Embryonic facial prominence (tissue), 1 donor: ENCODE measurements around the gene NOL12.
"Not testable (repeated sequence)": the region's sequence is repeated elsewhere in the genome, so short reads cannot be mapped to it uniquely, and the experiment has no call there.

Experiments used
- DNase-seq: peaks from one replicate; pipeline ENCODE4 v3.0.0-alpha.2; 2016; ENCODE audit errors: extremely low spot score

Gene NOL12, protein sequence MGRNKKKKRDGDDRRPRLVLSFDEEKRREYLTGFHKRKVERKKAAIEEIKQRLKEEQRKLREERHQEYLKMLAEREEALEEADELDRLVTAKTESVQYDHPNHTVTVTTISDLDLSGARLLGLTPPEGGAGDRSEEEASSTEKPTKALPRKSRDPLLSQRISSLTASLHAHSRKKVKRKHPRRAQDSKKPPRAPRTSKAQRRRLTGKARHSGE

DNA sequence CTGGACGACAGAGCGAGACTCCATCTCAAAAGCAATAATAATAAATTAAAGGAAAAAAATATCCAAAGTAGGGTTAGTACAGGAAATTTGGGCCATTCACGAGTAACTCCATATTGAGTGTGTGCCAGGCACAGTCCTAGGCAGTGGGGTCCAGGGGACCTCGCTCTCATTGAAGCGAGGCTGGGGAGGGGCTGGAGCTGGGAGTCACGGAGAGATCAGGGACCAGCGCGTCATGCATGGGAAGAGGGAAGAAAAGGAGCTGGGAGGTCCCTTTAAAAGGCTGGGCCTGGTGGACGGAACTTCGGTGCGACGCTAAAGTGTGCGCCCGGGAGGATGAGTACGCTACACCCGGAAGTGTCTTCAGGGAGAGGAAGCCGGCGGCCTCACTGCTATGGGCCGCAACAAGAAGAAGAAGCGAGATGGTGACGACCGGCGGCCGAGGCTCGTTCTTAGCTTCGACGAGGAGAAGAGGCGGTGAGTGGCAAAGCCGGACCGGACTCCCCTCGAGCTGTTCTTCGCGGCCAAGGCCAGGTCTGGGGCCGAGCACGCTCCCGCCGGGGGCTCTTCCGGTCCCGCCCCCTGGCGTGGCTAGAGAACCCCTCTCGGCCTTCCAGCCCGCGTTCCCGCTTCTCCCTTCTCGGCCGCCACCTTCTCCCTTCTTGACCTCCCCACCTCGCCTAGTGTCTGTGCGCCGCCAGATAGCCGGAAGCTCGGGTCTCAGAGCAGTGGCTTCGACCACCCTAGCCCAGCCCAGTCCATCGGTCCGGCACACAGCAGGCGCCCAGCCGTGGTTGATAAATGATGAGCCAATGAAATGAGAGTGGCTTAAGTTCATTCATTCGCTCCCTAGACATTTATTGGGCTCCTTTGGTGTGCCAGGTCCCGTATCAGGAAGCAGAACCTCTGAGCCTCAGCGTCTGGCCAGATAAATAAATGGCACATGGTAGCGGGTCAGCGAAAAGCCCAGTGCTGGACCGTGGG, at the start of gene NOL12:
TSS of gene NOL12 (plus strand) at position 342 of the 981 bp plus-strand sequence. CDS start at position 392, 50 bp downstream.
- DNase-seq = peak; percentile 84

DNA sequence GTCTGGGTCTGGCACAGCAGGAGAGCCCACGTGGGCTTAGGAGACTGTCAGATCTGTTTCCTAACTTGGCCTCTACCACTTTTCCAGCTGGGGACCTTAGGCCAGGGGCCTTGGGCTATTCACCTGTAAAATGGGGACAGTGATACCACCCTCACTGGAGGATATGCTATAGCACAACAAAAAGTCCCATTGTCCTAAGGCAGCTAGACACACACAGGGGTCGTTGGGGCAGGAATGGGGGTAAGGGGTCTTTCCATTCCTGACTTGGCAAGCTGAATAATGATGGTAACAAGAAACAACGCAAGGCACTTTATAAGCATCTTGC, 49.2 kb upstream of the NOL12 start:
- no peak for DNase-seq

DNA sequence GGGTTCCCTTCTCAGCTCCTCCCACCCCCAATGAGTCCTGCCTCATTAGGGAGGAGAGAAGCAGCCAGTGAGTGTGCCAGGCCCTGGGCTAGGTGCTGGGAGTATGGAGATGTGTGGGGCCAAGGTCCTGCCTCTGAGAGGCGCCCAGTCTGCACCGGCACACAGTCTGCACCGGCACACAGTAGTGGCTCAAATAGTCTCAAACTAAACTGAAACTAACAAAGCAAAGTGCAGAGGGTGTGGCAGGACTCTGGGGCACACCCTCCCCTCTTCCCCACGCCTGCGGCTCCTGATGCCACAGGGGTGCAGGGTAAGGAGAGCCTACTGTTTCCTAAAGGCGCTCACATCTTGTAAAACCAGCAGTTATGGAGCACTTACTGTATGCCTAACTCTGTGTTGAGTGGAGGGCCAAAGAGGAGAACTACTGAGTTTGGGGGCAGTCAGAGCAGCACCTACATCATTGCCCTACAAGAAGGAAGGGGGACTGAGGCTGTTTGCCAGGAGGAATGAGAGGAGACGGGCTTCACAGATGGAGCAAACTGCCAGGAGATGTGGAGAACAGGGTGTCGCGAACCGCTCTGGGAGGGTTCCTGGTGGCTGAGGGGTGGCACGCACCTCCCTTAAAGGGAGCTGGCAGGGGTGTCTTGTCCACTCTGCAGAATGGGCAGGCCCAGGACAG, 47.6 kb upstream of the NOL12 start:
- no peak for DNase-seq

DNA sequence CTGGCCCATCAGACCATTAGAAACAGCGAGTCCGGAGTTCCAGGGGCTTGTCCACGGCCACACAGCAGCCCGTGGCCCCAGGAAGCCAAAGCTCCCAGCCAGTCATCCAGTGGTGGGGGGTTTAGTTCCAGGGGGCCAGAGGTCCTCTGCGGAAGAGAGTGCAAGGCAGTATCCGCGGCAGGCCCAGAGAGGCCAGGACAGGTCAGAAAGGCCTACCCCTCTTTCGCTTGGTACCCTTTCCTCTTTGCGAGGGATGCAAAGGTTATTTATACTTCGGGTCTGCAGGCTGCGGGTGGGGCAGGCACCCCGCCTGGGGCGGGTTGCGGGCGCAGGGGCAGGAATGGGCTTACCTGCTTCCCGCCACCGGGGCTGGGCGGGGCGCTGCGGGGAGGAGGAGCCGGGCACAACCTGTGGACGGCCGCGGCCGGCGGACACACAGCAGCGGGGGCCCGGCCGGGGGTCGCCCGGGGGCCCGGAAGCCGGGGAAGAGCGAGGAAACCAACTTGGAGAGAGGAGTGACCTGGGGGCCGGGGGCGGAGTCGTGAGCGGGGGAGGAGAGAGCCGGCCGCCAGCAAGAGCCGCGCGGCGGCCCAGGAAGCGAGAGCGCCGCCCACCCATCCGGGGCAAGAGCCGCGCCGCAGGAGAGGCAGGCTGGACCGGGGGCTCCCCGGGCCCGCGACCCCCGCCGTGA, 46.9 kb upstream of the NOL12 start, which contains the start of gene SH3BP1:
TSS of gene SH3BP1 (plus strand) at position 600 of the 691 bp plus-strand sequence. CDS start 119 bp downstream, outside the sequence.
- no peak for DNase-seq

DNA sequence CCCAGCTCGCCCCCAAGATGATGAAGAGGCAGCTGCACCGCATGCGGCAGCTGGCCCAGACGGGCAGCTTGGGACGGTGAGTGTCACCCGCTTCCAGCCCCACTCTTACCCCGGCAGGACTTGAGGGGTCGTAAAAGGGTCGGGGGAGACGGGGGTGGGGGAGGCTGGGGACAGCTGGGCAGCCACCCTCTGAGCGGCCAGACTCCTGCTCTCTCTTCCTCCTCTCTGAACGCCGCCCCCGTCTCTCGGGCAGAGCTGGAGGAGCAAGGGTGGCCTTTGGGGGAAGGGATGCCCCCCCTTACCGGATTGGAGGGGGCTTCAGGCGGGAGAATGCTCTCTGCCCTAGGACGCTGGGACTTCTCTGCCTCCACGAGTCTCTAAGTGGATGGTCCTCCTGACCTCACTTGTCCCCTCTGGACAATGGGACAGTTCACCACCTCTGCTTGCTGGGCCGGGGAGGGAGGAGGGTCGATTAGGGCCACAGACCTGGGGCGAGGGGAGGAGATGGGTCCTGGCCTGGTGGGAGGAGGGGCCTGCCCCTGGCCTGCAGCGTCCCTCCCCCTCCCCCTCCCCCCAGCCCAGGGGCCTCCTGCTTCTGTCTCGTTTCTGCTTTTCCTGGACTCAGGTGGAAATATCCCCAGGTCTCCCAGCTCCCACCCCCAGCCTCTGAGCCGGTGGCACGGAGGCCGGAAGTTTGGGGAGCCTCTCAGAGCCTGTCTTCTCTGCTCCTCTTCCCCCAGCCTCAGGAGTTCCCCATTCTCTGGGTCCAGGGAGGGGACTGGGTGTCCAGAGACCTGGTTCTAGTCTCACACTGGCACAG, 46.2 kb upstream of the NOL12 start:
- DNase-seq = no peak

DNA sequence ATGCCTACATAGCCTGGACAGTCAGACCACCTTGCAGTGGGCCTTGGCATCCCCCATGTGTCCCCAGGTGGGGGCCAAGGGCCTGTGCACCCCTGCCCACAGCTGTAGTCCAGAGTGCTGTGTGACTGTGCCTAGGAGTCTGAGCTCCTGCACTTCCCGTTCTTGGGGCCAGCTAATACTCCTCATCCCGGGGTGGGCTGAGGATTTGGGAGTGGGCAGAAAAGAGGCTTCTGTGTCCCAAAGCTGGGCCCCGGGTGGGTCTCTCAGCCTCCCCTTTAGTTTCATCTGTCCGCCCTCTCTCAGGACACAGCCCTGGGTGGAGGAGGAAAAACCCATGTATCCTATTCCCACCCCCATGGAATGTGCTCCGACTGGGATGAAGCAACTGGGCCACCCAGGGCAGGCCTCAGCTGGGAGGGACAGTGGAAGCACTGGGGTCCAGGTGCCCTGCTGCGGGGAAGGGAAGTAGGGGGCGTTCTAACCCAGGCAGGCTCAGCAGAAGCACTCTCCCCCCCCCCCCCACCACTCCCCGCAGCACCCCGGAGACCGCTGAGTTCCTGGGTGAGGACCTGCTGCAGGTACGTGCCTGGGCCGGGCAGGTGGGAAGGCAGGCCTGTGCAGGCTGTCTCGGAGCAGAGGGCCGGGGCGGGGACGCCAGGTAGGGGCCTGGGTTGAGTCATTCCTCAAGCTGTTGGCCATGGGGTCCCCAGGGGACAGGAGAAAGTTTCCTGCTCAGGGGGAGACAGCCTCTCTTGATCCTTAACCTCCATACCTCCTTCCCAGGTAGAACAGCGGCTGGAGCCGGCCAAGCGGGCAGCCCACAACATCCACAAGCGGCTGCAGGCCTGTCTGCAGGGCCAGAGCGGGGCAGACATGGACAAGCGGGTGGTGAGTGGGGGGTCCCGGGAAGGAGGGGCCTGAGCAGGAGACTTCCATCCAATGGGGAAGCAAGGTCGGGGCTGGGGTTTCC, 45.3 kb upstream of the NOL12 start:
- DNase-seq = no peak

DNA sequence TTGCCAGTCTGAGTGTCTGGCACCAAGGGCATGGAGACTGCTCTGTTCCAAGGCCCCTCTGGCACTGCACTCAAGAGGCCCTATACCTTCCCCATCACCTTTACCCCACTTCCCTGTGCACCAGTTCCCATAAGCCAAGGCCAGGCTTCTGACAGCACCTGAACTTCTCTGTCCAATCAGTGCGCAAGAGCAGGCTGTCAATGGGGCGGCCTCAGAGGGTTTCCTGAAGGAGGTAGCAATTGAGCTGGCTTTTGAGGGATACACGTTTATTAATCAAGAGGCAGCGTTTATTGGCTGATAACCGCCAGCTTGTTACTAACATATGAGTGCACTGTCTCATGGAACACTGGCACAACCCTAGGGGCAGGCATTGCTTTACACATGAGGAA, 44.6 kb upstream of the NOL12 start:
- DNase-seq = no peak

DNA sequence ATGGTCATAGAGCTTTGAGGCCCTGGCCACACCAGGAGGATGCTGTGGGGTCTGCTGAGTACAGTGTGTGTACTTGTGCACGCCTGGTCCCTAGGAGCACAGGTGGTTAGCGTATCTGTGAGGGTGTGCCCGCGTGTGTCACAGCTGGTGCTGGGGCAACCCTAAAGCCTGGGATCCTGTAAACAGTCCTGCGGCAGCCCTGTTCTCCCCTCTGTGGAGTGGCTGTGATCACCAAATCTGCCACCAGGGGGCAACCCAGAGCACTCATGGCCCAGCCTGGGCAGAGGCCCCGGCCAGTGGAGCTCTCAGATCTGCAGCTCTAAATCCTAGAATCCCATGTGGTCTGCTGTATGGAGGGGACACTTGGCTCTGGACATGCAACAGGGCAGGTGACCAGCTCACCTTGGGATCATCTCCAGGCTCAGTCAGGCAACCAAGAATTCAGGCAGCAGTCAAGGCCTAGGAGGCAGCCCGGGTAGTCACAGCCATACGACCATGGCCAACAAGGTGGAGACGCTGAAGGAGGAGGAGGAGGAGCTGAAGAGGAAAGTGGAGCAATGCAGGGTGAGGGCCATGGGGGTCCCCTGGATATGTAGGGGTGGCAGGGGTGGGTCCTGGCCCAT, 42.8 kb upstream of the NOL12 start:
- DNase-seq = peak; percentile 45

DNA sequence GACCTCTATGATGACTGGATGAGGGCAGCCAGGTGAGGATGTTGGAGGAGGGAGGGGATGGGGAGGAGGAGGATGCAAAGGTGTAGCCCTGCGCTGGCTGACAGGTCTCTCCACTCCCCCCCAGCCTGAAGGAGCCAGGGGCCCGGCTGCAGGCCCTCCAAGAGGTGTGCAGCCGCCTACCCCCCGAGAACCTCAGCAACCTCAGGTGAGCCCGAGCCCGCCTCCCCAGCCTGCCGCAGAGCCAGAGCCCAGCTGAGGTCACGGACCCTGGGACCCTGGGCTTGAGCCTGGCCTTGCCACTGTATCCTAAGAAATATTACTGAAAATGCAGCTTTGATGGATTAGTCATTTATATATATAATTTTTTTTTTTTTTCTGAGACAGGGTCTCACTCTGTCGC, 38.8 kb upstream of the NOL12 start:
- DNase-seq = no peak

DNA sequence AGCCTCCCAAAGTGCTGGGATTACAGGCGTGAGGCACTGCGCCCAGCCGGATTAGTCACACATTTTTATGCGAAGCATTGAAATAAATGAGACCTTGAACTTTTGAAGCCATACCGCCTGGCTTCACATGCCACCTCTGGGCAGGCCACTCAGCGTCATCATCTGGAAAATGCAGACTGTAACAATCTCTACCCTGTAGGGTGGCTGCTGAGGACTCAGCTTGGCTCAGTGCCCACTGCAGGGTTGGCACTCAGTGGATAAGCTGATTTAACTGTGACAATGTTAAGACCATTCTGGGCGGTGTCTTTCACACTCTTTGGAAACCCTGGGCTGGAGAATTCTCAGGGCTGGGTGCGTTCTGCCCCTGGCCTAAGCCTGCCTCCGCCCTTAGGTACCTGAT, 38.2 kb upstream of the NOL12 start:
- DNase-seq = no peak

DNA sequence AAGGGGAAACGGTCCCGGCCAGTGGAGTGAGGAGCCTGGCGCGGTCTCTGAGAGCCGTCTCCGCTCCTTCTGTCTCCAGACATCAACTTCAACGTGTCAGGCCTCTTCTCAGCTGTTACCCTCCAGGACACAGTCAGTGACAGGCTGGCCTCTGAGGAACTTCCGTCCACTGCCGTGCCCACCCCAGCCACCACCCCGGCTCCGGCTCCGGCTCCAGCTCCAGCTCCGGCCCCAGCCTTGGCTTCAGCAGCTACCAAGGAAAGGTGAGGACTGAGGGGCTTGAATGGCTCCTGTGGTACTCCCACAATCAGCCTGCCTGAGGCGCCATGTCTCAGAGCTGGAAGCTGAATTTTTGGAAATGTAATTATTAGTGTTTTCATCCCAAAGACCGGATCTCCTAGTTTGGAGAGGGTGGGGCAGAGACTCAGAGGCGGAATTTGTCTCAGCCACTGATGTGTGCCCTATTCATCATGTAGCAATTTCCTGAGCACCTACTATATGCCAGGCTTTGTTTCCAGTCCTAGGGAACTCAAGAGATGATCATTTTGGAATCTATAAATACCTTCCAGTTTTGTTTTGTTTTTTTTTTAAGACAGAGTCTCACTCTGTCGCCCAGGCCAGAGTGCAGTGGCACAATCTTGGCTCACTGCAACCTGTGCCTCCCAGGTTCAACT, 35.5 kb upstream of the NOL12 start:
- no peak for DNase-seq

DNA sequence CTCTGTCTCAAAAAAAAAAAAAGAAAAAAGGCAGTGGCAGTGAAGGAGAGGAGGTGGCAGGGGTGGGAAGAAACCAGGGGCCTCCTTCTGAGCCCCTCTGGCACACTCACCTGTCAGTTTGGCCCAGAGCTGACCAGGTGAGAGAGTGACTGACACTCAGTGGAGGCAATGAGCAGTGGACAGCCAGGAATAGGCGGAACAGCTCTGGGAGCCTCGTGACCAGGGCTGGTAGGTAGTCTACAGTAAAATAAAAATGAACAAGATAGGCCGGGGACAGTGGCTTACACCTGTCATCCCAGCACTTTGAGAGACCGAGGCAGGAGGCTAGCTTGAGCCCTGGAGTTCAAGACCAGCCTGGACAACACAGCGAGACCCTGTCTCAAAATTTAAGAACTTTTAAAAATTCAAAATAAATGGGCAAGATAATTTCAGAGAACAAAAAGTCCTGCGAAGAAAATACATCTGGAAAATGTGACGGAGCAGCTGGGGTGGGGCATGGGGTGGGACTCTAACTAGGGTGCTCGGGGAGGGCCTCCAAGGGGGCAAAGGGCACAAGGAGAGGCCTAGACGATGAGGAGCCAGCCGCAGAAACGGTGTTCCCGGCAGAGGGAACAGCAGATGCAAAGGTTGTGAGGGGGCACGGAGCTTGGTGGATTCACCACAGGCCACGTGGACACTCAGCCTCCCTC, 31.4 kb upstream of the NOL12 start:
- no peak for DNase-seq

DNA sequence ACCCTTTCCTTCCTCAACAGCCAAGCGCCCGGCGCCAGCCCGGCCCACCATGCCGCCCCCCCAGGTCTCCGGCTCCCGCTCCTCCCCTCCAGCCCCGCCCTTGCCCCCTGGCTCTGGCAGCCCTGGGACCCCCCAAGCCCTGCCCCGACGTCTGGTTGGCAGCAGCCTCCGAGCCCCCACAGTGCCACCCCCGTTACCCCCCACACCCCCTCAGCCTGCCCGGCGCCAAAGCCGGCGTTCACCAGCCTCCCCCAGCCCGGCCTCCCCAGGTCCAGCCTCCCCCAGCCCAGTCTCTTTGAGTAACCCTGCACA, 30.9 kb upstream of the NOL12 start:
- no peak for DNase-seq

DNA sequence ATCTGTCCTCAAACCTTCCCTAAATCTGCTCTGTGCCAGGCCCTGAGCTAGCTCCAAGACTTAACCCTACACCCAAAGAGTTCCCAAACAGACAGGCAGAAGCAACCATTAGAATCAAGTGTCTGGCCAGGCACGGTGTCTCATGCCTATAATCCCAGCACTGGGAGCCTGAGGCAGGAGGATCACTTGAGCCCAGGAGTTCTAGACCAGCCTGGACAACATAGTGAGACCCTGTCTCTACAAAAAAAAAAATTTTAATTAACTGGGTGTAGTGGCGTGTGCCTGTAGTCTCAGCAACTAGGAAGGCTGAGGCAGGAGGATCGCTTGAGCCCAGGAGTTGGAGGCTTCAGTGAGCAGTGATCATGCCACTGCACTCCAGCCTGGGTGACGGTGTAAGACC, 29.6 kb upstream of the NOL12 start:
- not testable (repeated sequence) for DNase-seq

DNA sequence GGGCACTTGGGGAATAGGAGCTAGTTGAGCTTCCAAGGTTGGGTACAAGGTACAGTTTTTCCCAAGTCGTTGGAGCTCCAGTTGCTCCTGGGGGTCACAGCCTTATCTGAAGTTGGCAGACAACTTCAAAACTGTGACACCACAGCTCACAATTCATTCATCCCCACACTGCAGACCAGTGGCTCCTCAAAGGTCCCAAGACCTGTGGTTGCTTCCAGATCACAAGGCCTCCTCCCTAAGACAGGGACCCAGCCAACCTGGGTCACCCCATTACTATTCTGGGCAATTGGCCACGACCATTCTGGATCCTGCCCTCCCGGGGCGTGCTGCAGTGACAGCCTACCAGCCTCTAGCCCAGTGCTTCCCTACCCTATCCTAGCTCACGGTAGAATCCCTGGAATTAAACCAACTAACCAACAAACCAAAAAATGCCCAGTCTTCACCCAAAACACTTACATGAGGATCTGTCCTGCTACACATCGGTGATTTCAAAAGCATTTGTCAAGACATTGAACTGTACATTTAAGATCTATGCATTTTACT, 28.5 kb upstream of the NOL12 start:
- DNase-seq = no peak

DNA sequence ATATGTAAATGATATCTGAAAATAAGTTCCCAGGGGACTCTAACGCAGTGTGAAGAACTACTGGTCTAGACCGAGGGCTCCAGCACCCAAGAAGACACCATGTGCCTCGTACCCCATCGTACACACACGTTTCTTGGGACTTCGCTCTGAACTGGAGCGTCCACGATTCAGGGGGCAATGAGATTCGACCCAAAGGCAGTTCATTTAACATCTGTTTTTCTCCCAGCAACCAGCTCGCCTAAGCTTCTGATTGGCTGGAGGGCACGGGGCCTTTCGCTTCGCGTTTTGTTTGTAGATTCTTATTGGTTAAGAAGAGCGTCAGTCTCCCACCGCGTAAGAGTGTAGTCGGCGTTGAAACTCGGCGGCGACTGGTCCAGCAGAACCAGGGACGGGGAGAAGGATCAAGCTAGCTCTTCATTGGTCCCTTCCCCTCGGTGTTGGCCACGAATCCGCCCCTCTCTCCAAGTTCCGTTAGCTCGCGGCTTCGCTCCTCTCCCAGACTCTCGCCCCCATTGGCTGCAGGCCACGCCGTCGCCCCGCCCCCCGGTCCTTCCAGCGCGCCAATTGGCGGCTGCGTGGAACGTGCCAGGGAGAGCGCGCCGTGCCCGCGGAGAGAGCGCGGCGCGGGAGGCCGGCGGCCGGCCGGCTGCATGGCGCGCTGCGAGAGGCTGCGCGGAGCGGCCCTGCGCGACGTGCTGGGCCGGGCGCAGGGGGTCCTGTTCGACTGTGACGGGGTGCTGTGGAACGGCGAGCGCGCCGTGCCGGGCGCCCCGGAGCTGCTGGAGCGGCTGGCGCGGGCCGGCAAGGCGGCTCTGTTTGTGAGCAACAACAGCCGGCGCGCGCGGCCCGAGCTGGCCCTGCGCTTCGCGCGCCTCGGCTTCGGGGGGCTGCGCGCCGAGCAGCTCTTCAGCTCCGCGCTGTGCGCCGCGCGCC, 27.7 kb upstream of the NOL12 start, which contains the start of gene PDXP:
TSS of gene PDXP (plus strand) at position 591 of the 933 bp plus-strand sequence. CDS start at position 651, 60 bp downstream.
- peak; percentile 100 for DNase-seq
